Neural cell (in vitro differentiated cells): ENCODE data around the gene ZIC1.

Experiments
- CTCF ChIP-seq: fragments of 450-650 bp; IDR thresholded peaks from 2 replicates; pipeline ENCODE4 v1.5.1; 2014; ENCODE audit warnings: antibody characterized with exemption, mild to moderate bottlenecking, moderate library complexity; ENCODE audit not compliant: poor library complexity, severe bottlenecking
- EZH2 ChIP-seq: fragments of 200-600, 300-800 bp; shearing (Covaris generic), sonication (generic); IDR thresholded peaks from 2 replicates; pipeline ENCODE4 v1.6.1; 2014; ENCODE audit warnings: antibody characterized with exemption, low read length, borderline replicate concordance, mild to moderate bottlenecking; ENCODE audit not compliant: insufficient read depth, poor library complexity, severe bottlenecking
- POLR2AphosphoS5 ChIP-seq: IDR thresholded peaks from 2 replicates; pipeline ENCODE4 v1.6.1; 2012
- REST ChIP-seq: IDR thresholded peaks from 2 replicates; pipeline ENCODE4 v1.6.1; 2012; ENCODE audit warnings: borderline replicate concordance
- TAF1 ChIP-seq: IDR thresholded peaks from 2 replicates; pipeline ENCODE4 v1.6.1; 2012; ENCODE audit warnings: low read depth

GRCh38 chr3:147371140-147371539, 38.0 kb upstream of the ZIC1 start:
- TF ChIP-seq CTCF (no peak), EZH2 (no peak), POLR2AphosphoS5 (no peak), TAF1 (no peak), REST (no peak)
